GM12878 (cell line): Measurements from ENCODE around the gene OGFR. TPM values are rescaled to one million over a fixed set of nuclear protein-coding genes. Genes with fewer than 3 reads are reported as not detected.

Source experiments
- ATAC-seq: fragments of 200-7000 bp; cut with Tn5 transposase; 3 replicates; pipeline ENCODE4 v1.9.1; 2020; ENCODE audit warnings: mild to moderate bottlenecking, moderate library complexity
- BruUV-seq: library from RNA; stranded (reverse); fragments of 400-500 nt; replicated peaks from 2 replicates; lab custom pipeline; 2021; lab: Mats Ljungman, UMichigan
- CTCF ChIA-PET: fragments of 300-600 bp; sonication (Branson Sonifier 250); formaldehyde crosslinking; extraction: SDS; loops from one replicate; lab custom pipeline; 2021; ENCODE audit warnings: inconsistent platforms; lab: Yijun Ruan, JAX
- POLR2A ChIA-PET: fragments of 350-600 bp; formaldehyde crosslinking; extraction: SDS; loops from one replicate; lab custom pipeline; 2021; ENCODE audit warnings: inconsistent platforms; lab: Charles Lee
- RAD21 ChIA-PET: fragments of 300-600 bp; sonication (Branson Sonifier 250); formaldehyde crosslinking; loops from one replicate; lab custom pipeline; 2023; ENCODE audit warnings: antibody characterized with exemption; ENCODE audit not compliant: unreplicated experiment; lab: Charles Lee
- SMC1A ChIA-PET: fragments of 300-600 bp; sonication (Branson Sonifier 250); formaldehyde crosslinking; loops from one replicate; lab custom pipeline; 2023; ENCODE audit not compliant: unreplicated experiment, uncharacterized antibody; lab: Charles Lee
- DNase-seq: peaks from one replicate; pipeline ENCODE4 v3.0.0-alpha.2; 2011; ENCODE audit warnings: low read depth, low spot score
- FAIRE-seq: peaks from 3 replicates; lab custom pipeline; 2011; peaks lifted over from hg19 to GRCh38; lab: Jason Lieb, UNC
- H2AFZ ChIP-seq: 2 replicates; pipeline ENCODE4 v1.6.0; 2011; ENCODE audit warnings: low read depth, low read length, control low read depth; ENCODE audit not compliant: control insufficient read depth
- H3K27ac ChIP-seq: 2 replicates; pipeline ENCODE4 v1.5.1; 2011; ENCODE audit warnings: control low read depth; ENCODE audit not compliant: control insufficient read depth, insufficient read depth
- H3K27me3 ChIP-seq, 2 experiments: replicated peaks in 1 of 2; 2 replicates each; pipeline versions ENCODE4 v1.6.0 to v1.6.1; 2011; ENCODE audit warnings: low read length in 1 of 2; ENCODE audit not compliant: control insufficient read depth in 2 of 2, insufficient read depth in 2 of 2
- H3K36me3 ChIP-seq, 2 experiments: 2 replicates each; pipeline ENCODE4 v1.5.1; 2011; ENCODE audit warnings: low read length in 1 of 2; ENCODE audit not compliant: control insufficient read depth in 2 of 2, insufficient read depth in 2 of 2
- H3K4me1 ChIP-seq: 2 replicates; pipeline ENCODE4 v1.6.1; 2011; ENCODE audit warnings: mild to moderate bottlenecking, low read length, moderate library complexity, mixed read lengths; ENCODE audit not compliant: control insufficient read depth, insufficient read depth
- H3K4me2 ChIP-seq: 2 replicates; pipeline ENCODE4 v1.6.0; 2011; ENCODE audit warnings: control low read depth; ENCODE audit not compliant: control insufficient read depth, insufficient read depth
- H3K4me3 ChIP-seq: fragments of 200-600 bp; sonication (generic); 2 replicates; pipeline ENCODE4 v1.5.1; 2016
- H3K79me2 ChIP-seq: 2 replicates; pipeline ENCODE4 v1.6.0; 2011; ENCODE audit warnings: low read length; ENCODE audit not compliant: control insufficient read depth, insufficient read depth
- H3K9ac ChIP-seq: 2 replicates; pipeline ENCODE4 v1.8.0; 2011; ENCODE audit warnings: low read length, control low read depth, mixed read lengths; ENCODE audit not compliant: control insufficient read depth, insufficient read depth
- H3K9me3 ChIP-seq: replicated peaks from 3 replicates; pipeline ENCODE4 v1.5.1; 2011; ENCODE audit warnings: mild to moderate bottlenecking, low read length; ENCODE audit not compliant: control insufficient read depth, insufficient read depth
- H4K20me1 ChIP-seq: 2 replicates; pipeline ENCODE4 v1.6.0; 2011; ENCODE audit not compliant: control insufficient read depth, insufficient read depth
- BHLHE40 ChIP-seq, 2 experiments: fragments of 450-650 bp in 1 of 2; IDR thresholded peaks; 2 replicates each; pipeline ENCODE4 v1.6.1; 2011 to 2017; ENCODE audit warnings: low read depth in 2 of 2, borderline replicate concordance in 1 of 2, improper control_type of control experiment in 1 of 2, low read length in 1 of 2, mild to moderate bottlenecking in 1 of 2
- CBX5 ChIP-seq: sonication (generic); IDR thresholded peaks from 2 replicates; pipeline ENCODE4 v1.6.1; 2016; ENCODE audit warnings: low read depth, moderate library complexity, mild to moderate bottlenecking, inconsistent platforms
- CREM ChIP-seq: IDR thresholded peaks from 2 replicates; pipeline ENCODE4 v1.6.1; 2014; ENCODE audit warnings: antibody characterized with exemption, low read depth
- EED ChIP-seq: sonication (generic); IDR thresholded peaks from 2 replicates; pipeline ENCODE4 v1.6.1; 2016; ENCODE audit warnings: antibody characterized with exemption, low read depth
- IRF4 ChIP-seq: IDR thresholded peaks from 2 replicates; pipeline ENCODE4 v1.6.1; 2011; ENCODE audit warnings: low read depth, low read length
- JUND ChIP-seq: IDR thresholded peaks from 2 replicates; pipeline ENCODE4 v1.6.1; 2012; ENCODE audit warnings: low read depth, mild to moderate bottlenecking, low read length, improper control_type of control experiment, moderate library complexity
- KAT2A ChIP-seq: conservative IDR thresholded peaks from 2 replicates; pipeline ENCODE4 v1.6.1; 2011; ENCODE audit warnings: low read depth, low read length; ENCODE audit not compliant: control insufficient read depth
- MEF2B ChIP-seq: fragments of 450-650 bp; IDR thresholded peaks from 2 replicates; pipeline ENCODE4 v1.6.1; 2018; ENCODE audit warnings: mild to moderate bottlenecking, moderate library complexity; ENCODE audit not compliant: partially characterized antibody, poor library complexity, severe bottlenecking
- MTA2 ChIP-seq: fragments of 450-650 bp; IDR thresholded peaks from 2 replicates; pipeline ENCODE4 v1.6.1; 2016; ENCODE audit warnings: low read depth, mild to moderate bottlenecking, moderate library complexity
- NR2F1 ChIP-seq: fragments of 450-650 bp; conservative IDR thresholded peaks from 2 replicates; pipeline ENCODE4 v1.6.1; 2017; ENCODE audit warnings: mild to moderate bottlenecking
- PAX5 ChIP-seq: IDR thresholded peaks from 2 replicates; pipeline ENCODE4 v1.6.1; 2011; ENCODE audit warnings: low read depth, low read length, borderline replicate concordance
- PML ChIP-seq: IDR thresholded peaks from 2 replicates; pipeline ENCODE4 v1.6.1; 2012; ENCODE audit warnings: low read length, inconsistent platforms
- RFX5 ChIP-seq: IDR thresholded peaks from 2 replicates; pipeline ENCODE4 v1.6.1; 2011; ENCODE audit warnings: low read depth, low read length, improper control_type of control experiment
- SMAD1 ChIP-seq: fragments of 450-650 bp; IDR thresholded peaks from 2 replicates; pipeline ENCODE4 v1.6.1; 2018; ENCODE audit warnings: mild to moderate bottlenecking, low read depth; ENCODE audit not compliant: partially characterized antibody
- SREBF1 ChIP-seq: IDR thresholded peaks from 2 replicates; pipeline ENCODE4 v1.6.1; 2012; ENCODE audit warnings: mild to moderate bottlenecking, low read length
- STAT3 ChIP-seq: IDR thresholded peaks from 2 replicates; pipeline ENCODE4 v1.6.1; 2011; ENCODE audit warnings: low read depth, low read length, improper control_type of control experiment
- ZBTB4 ChIP-seq: fragments of 450-650 bp; formaldehyde crosslinking; IDR thresholded peaks from 2 replicates; pipeline ENCODE4 v1.4.0; 2022; ENCODE audit warnings: mild to moderate bottlenecking, moderate library complexity
- ZZZ3 ChIP-seq: IDR thresholded peaks from 2 replicates; pipeline ENCODE4 v1.6.1; 2011; ENCODE audit warnings: low read depth; ENCODE audit not compliant: control insufficient read depth, insufficient read length
- WGBS: methylation state at CpG from one replicate; pipeline ENCODE4 v1.1.6; 2016; ENCODE audit warnings: low lambda C conversion rate; ENCODE audit not compliant: insufficient replicate concordance, insufficient coverage; ENCODE audit errors: missing lambda C conversion rate; 5-methylcytosine and 5-hydroxymethylcytosine counted together
- in situ Hi-C: fragments of 300-500 bp; cut with MboI; formaldehyde crosslinking; loops from 9 replicates; pipeline ENCODE4 v1.14.3; 2018; ENCODE audit warnings: mixed read lengths
- intact Hi-C: fragments of 100-400 bp; cut with micrococcal nuclease; formaldehyde crosslinking; loops from one replicate; pipeline ENCODE4 v1.14.2; 2022; ENCODE audit not compliant: unreplicated experiment
- polyA plus RNA-seq, 11 experiments: library from polyadenylated mRNA; depleted of rRNA in 4 of 11; unstranded in 6 of 11; stranded (reverse) in 5 of 11; fragments of >200 nt; fragmentation: Nextera tagmentation in 4 of 11; fragmentation: Illumina TruSeq in 1 of 11; extraction: Ambion mirVana in 4 of 11; extraction: Trizol in 1 of 11; gene quantifications; 1 replicate in 1 of 11; 2 replicates in 10 of 11; pipeline versions ENCODE4 v1.2.1 to v1.2.3, GENCODE V29; 2011 to 2016; ENCODE audit warnings: inconsistent platforms in 2 of 11, missing spikeins in 2 of 11, low read depth in 1 of 11
- total RNA-seq, 4 experiments: library from RNA; depleted of rRNA in 3 of 4; stranded (reverse); fragments of >200 nt in 3 of 4; fragmentation: Illumina TruSeq in 1 of 4; extraction: Trizol in 1 of 4; gene quantifications; 2 replicates each; pipeline versions ENCODE4 v1.2.1 to v1.2.3, GENCODE V29; 2013 to 2021

OGFR gene
- total and polyA plus RNA-seq, 10 of the 15 experiments (the other 5 are each of a cell fraction or from before 2014, with no cell fraction given): 0.72 to 62.1 (median 27.3) TPM

GRCh38 chr20:62779417-62779685 lies 25.3 kb upstream of the OGFR start:
- Histone ChIP-seq H3K27ac (no peak overlapping the region), H3K36me3 (no peaks in the 10 kb centered on the region), H3K4me1 (peaks cover 10% of the 10 kb centered on the region), H2AFZ (no peak overlapping the region)
- in situ Hi-C loops: loop anchor here (5.0 kb wide), 1 partner anchor 48 kb away; no protein-coding TSS in a partner anchor
- ChIA-PET RAD21 (no interaction called here), CTCF (interaction anchor here (1.0 kb wide), 1 partner anchor 12 kb away, joined by 3 read pairs; no protein-coding TSS in a partner anchor)
- no peak for ATAC-seq
- no peak for TF ChIP-seq EED
- no peak for TF ChIP-seq RFX5
- TF ChIP-seq, all 136 proteins: peak for 0
- Histone ChIP-seq H4K20me1 (no peaks in the 10 kb centered on the region), H3K4me2 (no peak overlapping the region), H3K79me2 (no peaks in the 10 kb centered on the region), H3K4me3 (no peak overlapping the region), H3K9me3 (no peaks in the 10 kb centered on the region; the same call in 2 of the 3 replicates), H3K9ac (no peak overlapping the region), H3K27me3 (peaks cover 0 to 1% of the 10 kb centered on the region in 2 experiments; a peak in 1 of 4 replicates)
- no peak for DNase-seq
- no TSS peak for BruUV-seq
- FAIRE-seq: no peak
- intact Hi-C loops: no loop called here
- 79% methylated on average over 7 of the region's 7 CpGs for WGBS
- POLR2A ChIA-PET: no interaction called here
- SMC1A ChIA-PET: no interaction called here

- FAIRE-seq: no peak
- BruUV-seq: no TSS peak
- TF ChIP-seq ZBTB4 (CRISPR knock-in tag): no peak
- TF ChIP-seq MTA2: no peak
- TF ChIP-seq STAT3: no peak
- no peak for TF ChIP-seq CBX5
- TF ChIP-seq PML: no peak
- TF ChIP-seq IRF4: no peak
- TF ChIP-seq CREM: no peak
- TF ChIP-seq SMAD1: no peak
- no peak for TF ChIP-seq JUND
- no peak for TF ChIP-seq SREBF1
- TF ChIP-seq PAX5: no peak
- TF ChIP-seq MEF2B: no peak
- TF ChIP-seq BHLHE40 (IDR thresholded peaks at IDR 0.05; ENCODE audit: borderline replicate concordance in 1 of 2, low read depth in 2 of 2, low read length in 1 of 2): no peak
- no peak for TF ChIP-seq NR2F1
- TF ChIP-seq KAT2A: no peak
- TF ChIP-seq ZZZ3: no peak
Observed at GRCh38 chr20:62780204-62780603, 24.4 kb upstream of the OGFR start.

More at GRCh38 chr20:62780204-62780603, 24.4 kb upstream of the OGFR start:
- POLR2A ChIA-PET: no interaction called here
- Histone ChIP-seq H3K79me2 (no peaks in the 10 kb centered on the region), H3K4me3 (no peak overlapping the region), H3K9me3 (no peaks in the 10 kb centered on the region; the same call in 2 of the 3 replicates), H3K4me2 (no peak overlapping the region), H2AFZ (no peak overlapping the region), H3K36me3 (no peaks in the 10 kb centered on the region), H3K27me3 (peaks cover 0 to 1% of the 10 kb centered on the region in 2 experiments; a peak in 1 of 4 replicates), H3K27ac (no peak overlapping the region), H4K20me1 (no peaks in the 10 kb centered on the region), H3K4me1 (peaks cover 10% of the 10 kb centered on the region), H3K9ac (no peak overlapping the region)
- DNase-seq (no peak), ATAC-seq (no peak)
- SMC1A ChIA-PET: no interaction called here
- in situ Hi-C loops (no loop called here), intact Hi-C loops (no loop called here)
- RAD21 ChIA-PET: no interaction called here
- 62% methylated on average over 20 of the region's 20 CpGs for WGBS
- CTCF ChIA-PET: no interaction called here
